Measurements from ENCODE around the gene MTERF1. TPM values are rescaled to one million over a fixed set of nuclear protein-coding genes. Genes with fewer than 3 reads are reported as not detected.
A peak's percentile ranks its signal among the peaks of the same experiment; 100 is the strongest.
"Not testable (repeated sequence)": the region's sequence is repeated elsewhere in the genome, so short reads cannot be mapped to it uniquely, and the experiment has no call there.

The MTERF1 gene
- total RNA-seq, 6 experiments from 2014 or later: 7.4 to 10.2 (median 9.2) TPM

- no peak for TF ChIP-seq CTCF (IDR thresholded peaks at IDR 0.05)
- H3K27me3 Mint-ChIP-seq (ENCODE audit: insufficient read depth): peaks cover 7% of the 10 kb centered on the region
- peaks cover 5% of the 10 kb centered on the region; the same call in 1 of the 2 replicates for H3K9me3 Mint-ChIP-seq
- peaks cover 4% of the 10 kb centered on the region; the same call in 1 of the 2 replicates for H3K36me3 Mint-ChIP-seq (ENCODE audit: low read depth)
- no peak for DNase-seq
- no peak overlapping the region for H3K27ac Mint-ChIP-seq
- no peaks in the 10 kb centered on the region for H3K4me1 Mint-ChIP-seq (ENCODE audit: low read depth)
- H3K4me3 Mint-ChIP-seq: no peak overlapping the region
Observed at GRCh38 chr7:91910171-91910570, 29.7 kb upstream of the MTERF1 start.

GRCh38 chr7:91899563-91899962, 19.1 kb upstream of the MTERF1 start:
- H3K9me3 Mint-ChIP-seq: no peaks in the 10 kb centered on the region
- DNase-seq: no peak
- no peak overlapping the region for H3K4me3 Mint-ChIP-seq
- H3K4me1 Mint-ChIP-seq (ENCODE audit: low read depth): peaks cover 9% of the 10 kb centered on the region
- H3K27me3 Mint-ChIP-seq (ENCODE audit: insufficient read depth): peaks cover 3% of the 10 kb centered on the region; the same call in 1 of the 2 replicates
- no peak for TF ChIP-seq CTCF (IDR thresholded peaks at IDR 0.05)
- H3K36me3 Mint-ChIP-seq (ENCODE audit: low read depth): no peaks in the 10 kb centered on the region
- no peak overlapping the region for H3K27ac Mint-ChIP-seq

- H3K27me3 Mint-ChIP-seq (ENCODE audit: insufficient read depth): peaks cover 3% of the 10 kb centered on the region; the same call in 1 of the 2 replicates
- no peaks in the 10 kb centered on the region for H3K36me3 Mint-ChIP-seq (ENCODE audit: low read depth)
- H3K9me3 Mint-ChIP-seq: no peaks in the 10 kb centered on the region
- no peak overlapping the region for H3K27ac Mint-ChIP-seq
- peaks cover 15% of the 10 kb centered on the region for H3K4me1 Mint-ChIP-seq (ENCODE audit: low read depth)
- no peak for TF ChIP-seq CTCF (IDR thresholded peaks at IDR 0.05)
- no peak for DNase-seq
- no peak overlapping the region for H3K4me3 Mint-ChIP-seq
Observed at GRCh38 chr7:91898240-91898992, 17.9 kb upstream of the MTERF1 start.

- no peak for TF ChIP-seq CTCF (IDR thresholded peaks at IDR 0.05)
- H3K27me3 Mint-ChIP-seq (ENCODE audit: insufficient read depth): peaks cover 3% of the 10 kb centered on the region; the same call in 1 of the 2 replicates
- H3K9me3 Mint-ChIP-seq: no peaks in the 10 kb centered on the region
- peak overlapping the region; percentile 33; the same call in 1 of the 2 replicates for H3K27ac Mint-ChIP-seq
- no peak for DNase-seq
- no peaks in the 10 kb centered on the region for H3K36me3 Mint-ChIP-seq (ENCODE audit: low read depth)
- peaks cover 31% of the 10 kb centered on the region for H3K4me1 Mint-ChIP-seq (ENCODE audit: low read depth)
- H3K4me3 Mint-ChIP-seq: no peak overlapping the region
Observed at GRCh38 chr7:91894781-91895480, 14.4 kb upstream of the MTERF1 start.

- not testable (repeated sequence) for H3K27ac Mint-ChIP-seq; H3K4me3 Mint-ChIP-seq; DNase-seq; H3K9me3 Mint-ChIP-seq; H3K36me3 Mint-ChIP-seq (ENCODE audit: low read depth); H3K27me3 Mint-ChIP-seq (ENCODE audit: insufficient read depth)
- H3K4me1 Mint-ChIP-seq (ENCODE audit: low read depth): peaks cover 31% of the 10 kb centered on the region
Observed at GRCh38 chr7:91893699-91894098, 13.2 kb upstream of the MTERF1 start.

Data from HFFc6 (cell line).